Thyroid gland (tissue), 4 donors: ENCODE measurements around the gene ORC6. TPM values are rescaled to one million over a fixed set of nuclear protein-coding genes. Genes with fewer than 3 reads are reported as not detected.

Source experiments
- DNase-seq, 2 donors: peaks; one replicate each; pipeline ENCODE4 v3.0.0-alpha.2; 2019
- H3K27ac ChIP-seq, 3 donors: fragments of 200-600 bp; sonication (generic); 1 replicate in 2 of 3; 2 replicates in 1 of 3; pipeline ENCODE4 v1.5.1; 2016 to 2019; ENCODE audit warnings: mild to moderate bottlenecking in 1 of 3, moderate library complexity in 1 of 3
- H3K27me3 ChIP-seq: fragments of 200-600 bp; sonication (generic); one replicate; pipeline ENCODE4 v1.5.1; 2019
- H3K36me3 ChIP-seq, 2 donors: fragments of 200-600 bp; sonication (generic); one replicate each; pipeline ENCODE4 v1.5.1; 2016 to 2019
- H3K4me1 ChIP-seq, 2 donors: fragments of 200-600 bp; sonication (generic); one replicate each; pipeline ENCODE4 v1.5.1; 2017 to 2019
- H3K4me3 ChIP-seq, 3 donors: fragments of 200-600 bp; sonication (generic); replicated peaks in 1 of 3; 1 replicate in 2 of 3; 2 replicates in 1 of 3; pipeline ENCODE4 v1.5.1; 2016; ENCODE audit warnings: mild to moderate bottlenecking in 1 of 3
- H3K9me3 ChIP-seq: fragments of 200-600 bp; sonication (generic); one replicate; pipeline ENCODE4 v1.5.1; 2017
- POLR2A ChIP-seq, 2 donors: fragments of 450-650 bp; IDR thresholded peaks; one replicate each; pipeline ENCODE4 v1.6.1; 2017; ENCODE audit warnings: antibody characterized with exemption in 2 of 2, mild to moderate bottlenecking in 2 of 2, moderate library complexity in 1 of 2
- WGBS, 2 donors: methylation state at CpG; one replicate each; pipeline ENCODE4 v1.1.5; 2017; 5-methylcytosine and 5-hydroxymethylcytosine counted together
- intact Hi-C: fragments of 100-400 bp; cut with DNase I; formaldehyde crosslinking; loops from one replicate; pipeline ENCODE4 v1.15.1; 2023
- total RNA-seq, 4 donors: library from RNA; depleted of rRNA; stranded (reverse); fragments of >200 nt; gene quantifications; one replicate each; pipeline ENCODE4 v1.2.3, GENCODE V29; 2016
- TF ChIP-seq, protein P1 (sequence below), 6 experiments: fragments of 200-600 bp in 3 of 6; fragments of 450-650 bp in 3 of 6; sonication (generic) in 3 of 6; IDR thresholded peaks; one replicate each; pipeline ENCODE4 v1.5.1; 2016 to 2019; ENCODE audit warnings: antibody characterized with exemption in 6 of 6, mild to moderate bottlenecking in 2 of 6, inconsistent platforms in 1 of 6, moderate library complexity in 1 of 6

The ORC6 gene
- total RNA-seq, 4 donors from 2014 or later: 0.27 to 4.0 (median 1.7) TPM

DNA sequence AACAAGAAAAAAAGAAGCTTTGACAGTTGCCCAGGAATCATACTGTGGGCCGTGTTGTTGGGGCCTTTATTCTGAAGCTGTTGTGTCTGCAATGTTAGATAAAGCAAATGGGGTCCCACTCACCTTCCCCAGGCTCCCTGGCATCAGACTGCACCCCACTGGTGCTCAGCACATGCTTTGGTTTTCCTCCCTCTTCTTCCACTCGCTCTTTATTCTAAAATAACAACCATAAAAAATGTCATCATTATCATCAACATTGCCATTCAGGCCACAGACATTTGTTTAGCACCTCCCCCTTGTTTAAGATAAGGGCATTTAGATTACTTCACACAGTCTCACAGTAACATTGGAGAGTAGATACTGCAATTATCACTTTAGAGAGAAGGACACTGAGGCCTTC, 50.5 kb downstream of the ORC6 start:
- no peak overlapping the region for H3K4me3 ChIP-seq
- 70 to 81% methylated on average over 2 of the region's 2 CpGs for WGBS, 2 donors
- no peaks in the 10 kb centered on the region for H3K27me3 ChIP-seq
- no peaks in the 10 kb centered on the region for H3K4me1 ChIP-seq
- intact Hi-C loops: no loop called here
- H3K27ac ChIP-seq: no peak overlapping the region
- no peak for DNase-seq
- no peaks in the 10 kb centered on the region for H3K9me3 ChIP-seq
- TF ChIP-seq POLR2A (IDR thresholded peaks at IDR 0.05): no peak
- TF ChIP-seq, protein P1, sequence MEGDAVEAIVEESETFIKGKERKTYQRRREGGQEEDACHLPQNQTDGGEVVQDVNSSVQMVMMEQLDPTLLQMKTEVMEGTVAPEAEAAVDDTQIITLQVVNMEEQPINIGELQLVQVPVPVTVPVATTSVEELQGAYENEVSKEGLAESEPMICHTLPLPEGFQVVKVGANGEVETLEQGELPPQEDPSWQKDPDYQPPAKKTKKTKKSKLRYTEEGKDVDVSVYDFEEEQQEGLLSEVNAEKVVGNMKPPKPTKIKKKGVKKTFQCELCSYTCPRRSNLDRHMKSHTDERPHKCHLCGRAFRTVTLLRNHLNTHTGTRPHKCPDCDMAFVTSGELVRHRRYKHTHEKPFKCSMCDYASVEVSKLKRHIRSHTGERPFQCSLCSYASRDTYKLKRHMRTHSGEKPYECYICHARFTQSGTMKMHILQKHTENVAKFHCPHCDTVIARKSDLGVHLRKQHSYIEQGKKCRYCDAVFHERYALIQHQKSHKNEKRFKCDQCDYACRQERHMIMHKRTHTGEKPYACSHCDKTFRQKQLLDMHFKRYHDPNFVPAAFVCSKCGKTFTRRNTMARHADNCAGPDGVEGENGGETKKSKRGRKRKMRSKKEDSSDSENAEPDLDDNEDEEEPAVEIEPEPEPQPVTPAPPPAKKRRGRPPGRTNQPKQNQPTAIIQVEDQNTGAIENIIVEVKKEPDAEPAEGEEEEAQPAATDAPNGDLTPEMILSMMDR (IDR thresholded peaks at IDR 0.05): no peak
- H3K36me3 ChIP-seq: no peaks in the 10 kb centered on the region

DNA sequence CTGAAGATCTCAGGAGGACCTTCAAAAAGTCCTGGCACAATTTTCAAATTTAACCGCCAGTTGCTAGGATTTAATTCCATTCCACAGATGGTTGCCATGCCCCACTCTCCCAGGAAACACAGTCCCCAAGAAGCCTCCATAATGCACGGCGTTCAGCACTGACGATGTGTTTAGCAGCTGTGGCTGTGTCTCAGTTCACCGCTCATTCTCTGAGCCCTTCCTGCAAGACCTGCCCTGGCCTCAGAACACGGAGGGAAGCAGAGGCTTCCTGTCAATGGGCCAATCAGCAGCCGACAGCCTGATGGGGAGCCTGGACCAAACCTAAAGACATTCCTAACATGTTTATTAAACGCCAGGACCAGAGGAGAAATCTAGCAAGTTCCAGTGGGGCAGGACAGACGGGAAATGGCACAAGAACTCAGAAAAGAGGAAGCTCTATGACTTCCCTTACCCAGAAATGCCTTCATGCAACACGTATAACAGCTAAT, 53.8 kb downstream of the ORC6 start:
- 40 to 42% methylated on average over 10 of the region's 10 CpGs for WGBS, 2 donors
- Histone ChIP-seq H3K4me1 (no peaks in the 10 kb centered on the region), H3K36me3 (no peaks in the 10 kb centered on the region), H3K27ac (no peak overlapping the region), H3K4me3 (no peak overlapping the region), H3K9me3 (no peaks in the 10 kb centered on the region), H3K27me3 (no peaks in the 10 kb centered on the region)
- DNase-seq: no peak
- TF ChIP-seq, protein P1 (IDR thresholded peaks at IDR 0.05): no peak
- TF ChIP-seq POLR2A (IDR thresholded peaks at IDR 0.05): no peak
- intact Hi-C loops: no loop called here

DNA sequence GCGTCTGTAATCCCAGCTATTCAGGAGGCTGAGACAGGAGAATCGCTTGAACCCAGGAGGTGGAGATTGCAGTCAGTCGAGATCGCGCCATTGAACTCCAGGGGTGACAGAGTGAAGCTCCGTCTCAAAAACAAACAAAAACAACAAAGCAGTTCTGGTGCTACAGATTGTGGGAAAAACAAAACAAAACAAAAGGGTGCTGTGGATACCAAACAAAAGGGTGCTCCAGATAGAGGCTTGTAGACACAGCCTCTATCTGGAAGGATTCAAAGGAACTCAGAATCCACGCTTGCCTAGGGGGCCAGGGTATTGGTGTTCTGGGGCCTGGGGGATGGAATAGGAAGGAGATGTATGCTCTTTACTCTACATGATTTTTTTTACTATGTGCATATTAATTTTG, 56.2 kb downstream of the ORC6 start:
- 65 to 76% methylated on average over 7 of the region's 7 CpGs for WGBS, 2 donors
- intact Hi-C loops: no loop called here

DNA sequence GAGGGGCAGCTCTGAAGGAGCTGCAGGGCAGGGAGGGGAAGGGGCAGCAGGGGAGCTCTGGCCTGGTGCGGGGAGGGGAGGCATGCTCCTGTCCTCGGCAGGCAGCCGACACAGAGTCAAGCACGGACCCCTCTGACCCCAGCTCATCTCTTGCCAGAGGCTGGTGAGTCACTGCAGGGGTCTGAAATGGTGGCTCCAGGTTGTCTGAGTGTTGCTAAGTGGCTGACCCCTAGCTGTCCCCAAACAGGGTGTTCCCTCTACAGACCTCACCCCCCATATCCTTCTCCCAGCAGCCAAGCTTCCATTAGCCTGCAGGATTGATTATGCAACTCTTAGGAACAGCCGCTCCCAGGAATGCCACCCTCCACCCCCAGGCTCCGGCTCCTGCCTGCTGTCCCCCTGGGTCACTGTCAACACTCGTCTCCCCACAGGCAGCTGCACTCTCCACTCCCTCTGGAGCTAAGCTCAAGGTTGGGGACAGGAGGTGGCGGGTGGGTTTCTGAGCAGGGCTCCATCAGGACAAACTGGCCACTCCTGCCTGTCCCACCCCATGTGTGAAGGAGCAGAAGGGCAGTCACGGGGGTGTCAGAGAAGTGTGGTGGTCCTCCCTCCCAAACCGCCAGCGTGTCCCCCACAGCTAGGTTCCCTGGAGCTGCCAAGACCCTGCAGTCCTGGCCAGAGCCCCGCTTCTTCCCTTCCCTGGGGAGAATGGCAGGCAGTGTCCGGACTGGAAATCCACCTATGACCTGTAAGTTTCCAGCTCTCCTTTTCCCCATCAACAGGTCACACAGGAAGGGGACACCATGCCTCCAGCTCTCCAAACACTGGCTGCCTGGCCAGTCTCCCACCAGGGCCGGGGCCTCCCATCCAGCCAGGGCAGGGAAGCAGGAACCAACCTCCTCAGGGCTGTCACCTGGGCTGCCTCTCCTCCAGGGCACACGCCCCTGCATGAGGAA, 57.6 kb downstream of the ORC6 start:
- Histone ChIP-seq H3K9me3 (no peaks in the 10 kb centered on the region), H3K4me3 (no peak overlapping the region), H3K4me1 (no peaks in the 10 kb centered on the region), H3K36me3 (no peaks in the 10 kb centered on the region), H3K27me3 (no peaks in the 10 kb centered on the region), H3K27ac (no peak overlapping the region)
- WGBS, 2 donors: 79 to 89% methylated on average over 14 to 15 of the region's 15 CpGs
- DNase-seq: no peak
- intact Hi-C loops: no loop called here
- TF ChIP-seq POLR2A (IDR thresholded peaks at IDR 0.05): no peak
- TF ChIP-seq, protein P1 (IDR thresholded peaks at IDR 0.05): no peak

More for the DNA sequence above, 56.2 kb downstream of the ORC6 start:
- Histone ChIP-seq H3K27me3 (no peaks in the 10 kb centered on the region), H3K36me3 (no peaks in the 10 kb centered on the region), H3K27ac (no peak overlapping the region), H3K9me3 (no peaks in the 10 kb centered on the region), H3K4me3 (no peak overlapping the region), H3K4me1 (no peaks in the 10 kb centered on the region)
- TF ChIP-seq POLR2A (IDR thresholded peaks at IDR 0.05): no peak
- TF ChIP-seq, protein P1 (IDR thresholded peaks at IDR 0.05): no peak
- no peak for DNase-seq

Other genes with a start within 250 kb of the ORC6 start
- gene SHCBP1, start 68.3 kb upstream of the ORC6 start, total RNA-seq: 1 to 10 TPM in 1 of 4 donors, not detected in 3; 1.8 TPM
- 10 to 100 TPM; 52.8 to 71.6 (median 62.6) TPM for gene VPS35, start 481 bp upstream of the ORC6 start, total RNA-seq
- gene MYLK3, start 58.7 kb downstream of the ORC6 start, total RNA-seq: under 1 TPM in 3 of 4 donors, not detected in 1; 0.10 to 0.27 (median 0.11) TPM
- gene C16orf87, start 141.5 kb downstream of the ORC6 start, total RNA-seq: 10 to 100 TPM in 1 of 4 donors, 1 to 10 TPM in 3; 5.1 to 13.3 (median 6.2) TPM
- gene GPT2, start 194.7 kb downstream of the ORC6 start, total RNA-seq: 10 to 100 TPM in 3 of 4 donors, 1 to 10 TPM in 1; 5.5 to 19.2 (median 13.2) TPM